HUES64 (cell line): ENCODE measurements around the gene ERBB4.

Experiments
- H3K27ac ChIP-seq: 2 replicates; pipeline ENCODE4 v1.7.0; 2013; ENCODE audit warnings: low read depth, low read length, inconsistent platforms
- H3K27me3 ChIP-seq: 2 replicates; pipeline ENCODE4 v1.6.1; 2013; ENCODE audit warnings: mild to moderate bottlenecking, low read length; ENCODE audit not compliant: insufficient read depth
- H3K36me3 ChIP-seq: 2 replicates; pipeline ENCODE4 v1.6.1; 2013; ENCODE audit warnings: mild to moderate bottlenecking, low read length; ENCODE audit not compliant: insufficient read depth
- H3K4me1 ChIP-seq: 2 replicates; pipeline ENCODE4 v1.6.1; 2013; ENCODE audit warnings: mild to moderate bottlenecking, low read length, moderate library complexity; ENCODE audit not compliant: insufficient read depth
- H3K4me3 ChIP-seq: 2 replicates; pipeline ENCODE4 v1.5.1; 2013; ENCODE audit warnings: mild to moderate bottlenecking, low read length, moderate library complexity
- H3K9ac ChIP-seq: 2 replicates; pipeline ENCODE4 v1.6.1; 2013; ENCODE audit warnings: mild to moderate bottlenecking, low read depth, low read length
- H3K9me3 ChIP-seq: 2 replicates; pipeline ENCODE4 v1.6.1; 2013; ENCODE audit warnings: low read depth, low read length; ENCODE audit not compliant: insufficient read depth
- WGBS: fragments of 150-250, 120-280 bp; methylation state at CpG from one replicate; pipeline ENCODE4 v1.1.7; 2013; ENCODE audit warnings: missing lambda C conversion rate; 5-methylcytosine and 5-hydroxymethylcytosine counted together

ERBB4 gene

DNA sequence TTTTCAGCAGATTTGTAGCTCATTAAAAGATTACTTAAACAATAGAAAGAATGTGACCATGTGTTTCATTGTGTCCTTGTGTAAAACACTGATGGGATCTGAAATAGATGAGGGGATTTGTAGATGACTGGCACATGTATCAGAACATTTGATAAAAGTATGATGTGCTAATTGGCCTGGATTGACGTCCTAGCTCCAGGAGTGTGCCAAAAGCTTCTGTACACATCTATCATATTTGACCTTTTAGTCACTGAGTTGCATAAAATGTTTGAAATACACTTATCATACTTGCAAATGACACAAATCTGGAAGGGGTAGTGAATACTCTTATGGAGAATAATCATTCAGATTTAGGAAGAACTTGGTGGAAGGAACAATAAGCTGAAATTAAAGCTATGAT lies 778.5 kb downstream of the ERBB4 start:
- Histone ChIP-seq H3K36me3 (no peaks in the 10 kb centered on the region), H3K4me1 (no peaks in the 10 kb centered on the region), H3K27ac (no peak overlapping the region), H3K27me3 (no peaks in the 10 kb centered on the region), H3K9ac (no peak overlapping the region), H3K4me3 (no peak overlapping the region), H3K9me3 (no peaks in the 10 kb centered on the region)
- WGBS: 86% methylated on average over 1 of the region's 1 CpG

- Histone ChIP-seq H3K27me3 (no peaks in the 10 kb centered on the region), H3K4me1 (no peaks in the 10 kb centered on the region), H3K9me3 (no peaks in the 10 kb centered on the region), H3K36me3 (no peaks in the 10 kb centered on the region), H3K27ac (no peak overlapping the region), H3K9ac (no peak overlapping the region), H3K4me3 (no peak overlapping the region)
- WGBS: 91% methylated on average over 2 of the region's 2 CpGs
Observed at GRCh38 chr2:211756266-211756665, 782.3 kb downstream of the ERBB4 start.

GRCh38 chr2:211755187-211755586 lies 783.4 kb downstream of the ERBB4 start:
- no peak overlapping the region for H3K9ac ChIP-seq
- 94% methylated on average over 6 of the region's 8 CpGs for WGBS
- H3K4me3 ChIP-seq: no peak overlapping the region
- no peaks in the 10 kb centered on the region for H3K4me1 ChIP-seq
- no peaks in the 10 kb centered on the region for H3K36me3 ChIP-seq
- no peaks in the 10 kb centered on the region for H3K9me3 ChIP-seq
- no peaks in the 10 kb centered on the region for H3K27me3 ChIP-seq
- no peak overlapping the region for H3K27ac ChIP-seq

- no peaks in the 10 kb centered on the region for H3K9me3 ChIP-seq
- H3K9ac ChIP-seq: no peak overlapping the region
- H3K4me3 ChIP-seq: no peak overlapping the region
- no peaks in the 10 kb centered on the region for H3K36me3 ChIP-seq
- WGBS: 93% methylated on average over 3 of the region's 3 CpGs
- no peaks in the 10 kb centered on the region for H3K27me3 ChIP-seq
- no peak overlapping the region for H3K27ac ChIP-seq
- H3K4me1 ChIP-seq: no peaks in the 10 kb centered on the region
Observed at GRCh38 chr2:211751848-211752247, 786.8 kb downstream of the ERBB4 start.

- Histone ChIP-seq H3K9me3 (no peaks in the 10 kb centered on the region), H3K27me3 (no peaks in the 10 kb centered on the region), H3K9ac (no peak overlapping the region), H3K27ac (no peak overlapping the region), H3K4me3 (no peak overlapping the region), H3K36me3 (no peaks in the 10 kb centered on the region), H3K4me1 (peaks cover 6% of the 10 kb centered on the region; the same call in 1 of the 2 replicates)
- WGBS: 92% methylated on average over 1 of the region's 1 CpG
Observed at GRCh38 chr2:211748339-211748738, 790.3 kb downstream of the ERBB4 start.

- WGBS: 82% methylated on average over 2 of the region's 4 CpGs
- Histone ChIP-seq H3K4me1 (peaks cover 9% of the 10 kb centered on the region; the same call in 1 of the 2 replicates), H3K4me3 (no peak overlapping the region), H3K27ac (no peak overlapping the region), H3K36me3 (no peaks in the 10 kb centered on the region), H3K9me3 (no peaks in the 10 kb centered on the region), H3K9ac (no peak overlapping the region), H3K27me3 (no peaks in the 10 kb centered on the region)
Observed at GRCh38 chr2:211745295-211746097, 793.1 kb downstream of the ERBB4 start.

DNA sequence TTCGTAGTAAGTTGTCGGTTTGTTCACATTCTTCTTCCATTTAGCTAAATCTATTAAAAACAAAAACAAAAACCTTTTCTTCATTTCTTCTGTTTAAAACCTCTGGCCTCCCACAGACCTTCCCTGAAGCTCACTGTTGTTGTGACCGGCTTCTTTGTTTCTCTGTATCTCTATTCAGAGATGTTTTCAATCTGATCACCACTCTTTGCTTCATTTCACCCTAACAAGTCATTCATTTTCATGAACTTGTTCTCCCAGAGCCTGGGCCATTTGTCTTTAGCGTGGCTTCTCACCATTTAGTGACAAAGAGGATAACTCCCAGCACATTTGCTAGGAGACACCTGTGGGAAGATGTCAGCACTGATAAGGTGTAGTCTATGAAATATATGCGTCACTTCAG lies 794.2 kb downstream of the ERBB4 start:
- no peaks in the 10 kb centered on the region for H3K27me3 ChIP-seq
- peaks cover 9% of the 10 kb centered on the region; the same call in 1 of the 2 replicates for H3K4me1 ChIP-seq
- H3K9me3 ChIP-seq: no peaks in the 10 kb centered on the region
- no peak overlapping the region for H3K27ac ChIP-seq
- H3K36me3 ChIP-seq: no peaks in the 10 kb centered on the region
- H3K4me3 ChIP-seq: no peak overlapping the region
- 85% methylated on average over 5 of the region's 5 CpGs for WGBS
- no peak overlapping the region for H3K9ac ChIP-seq

DNA sequence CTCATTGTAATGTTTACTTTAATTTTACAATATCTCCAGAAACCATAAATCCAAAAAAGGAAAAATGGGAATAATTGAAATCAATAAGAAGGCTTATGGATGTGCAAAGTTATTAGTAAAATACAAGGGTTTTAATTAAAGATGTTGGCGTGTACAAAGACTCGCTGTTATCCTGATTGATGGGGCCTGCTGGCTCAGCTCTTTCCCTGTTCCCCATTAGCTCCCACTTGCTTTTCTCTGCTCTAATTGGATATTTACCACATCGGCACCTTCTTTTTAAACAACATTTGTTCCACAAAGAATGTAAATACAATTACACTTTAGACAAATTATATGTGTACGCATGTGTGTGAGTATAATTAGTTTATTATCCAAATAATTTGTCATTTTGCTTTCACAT lies 796.6 kb downstream of the ERBB4 start:
- Histone ChIP-seq H3K36me3 (no peaks in the 10 kb centered on the region), H3K27ac (no peak overlapping the region), H3K4me3 (no peak overlapping the region), H3K4me1 (peaks cover 9% of the 10 kb centered on the region; the same call in 1 of the 2 replicates), H3K27me3 (no peaks in the 10 kb centered on the region), H3K9ac (no peak overlapping the region), H3K9me3 (no peaks in the 10 kb centered on the region)
- WGBS: 95% methylated on average over 3 of the region's 4 CpGs

- Histone ChIP-seq H3K27me3 (no peaks in the 10 kb centered on the region), H3K36me3 (no peaks in the 10 kb centered on the region), H3K9me3 (0 out of 2 replicates have a peak, but pooled peaks cover 6% of the 10 kb centered on the region), H3K27ac (no peak overlapping the region), H3K9ac (no peak overlapping the region), H3K4me1 (no peaks in the 10 kb centered on the region), H3K4me3 (no peak overlapping the region)
- 100% methylated on average over 1 of the region's 3 CpGs for WGBS
Observed at GRCh38 chr2:211737282-211737681, 801.3 kb downstream of the ERBB4 start.

- WGBS: 87% methylated on average over 2 of the region's 2 CpGs
- Histone ChIP-seq H3K36me3 (no peaks in the 10 kb centered on the region), H3K27ac (no peak overlapping the region), H3K4me1 (0 out of 2 replicates have a peak, but pooled peaks cover 6% of the 10 kb centered on the region), H3K9me3 (0 out of 2 replicates have a peak, but pooled peaks cover 6% of the 10 kb centered on the region), H3K4me3 (no peak overlapping the region), H3K9ac (no peak overlapping the region), H3K27me3 (no peaks in the 10 kb centered on the region)
Observed at GRCh38 chr2:211730215-211730614, 808.4 kb downstream of the ERBB4 start.

- no peaks in the 10 kb centered on the region for H3K27me3 ChIP-seq
- H3K36me3 ChIP-seq: no peaks in the 10 kb centered on the region
- 0 out of 2 replicates have a peak, but pooled peaks cover 6% of the 10 kb centered on the region for H3K9me3 ChIP-seq
- 0 out of 2 replicates have a peak, but pooled peaks cover 6% of the 10 kb centered on the region for H3K4me1 ChIP-seq
- no peak overlapping the region for H3K27ac ChIP-seq
- H3K4me3 ChIP-seq: no peak overlapping the region
- no peak overlapping the region for H3K9ac ChIP-seq
Observed at GRCh38 chr2:211729433-211729832, 809.2 kb downstream of the ERBB4 start.
